SU-DHL-6 (cell line): ENCODE data around the gene U2AF2.

ENCODE experiments used
- EZH2phosphoT487 ChIP-seq: fragments of 200-600 bp; sonication (generic), shearing (Covaris generic); conservative IDR thresholded peaks from 2 replicates; pipeline ENCODE4 v1.6.1; 2018; ENCODE audit warnings: mild to moderate bottlenecking, antibody characterized with exemption, low read length, moderate library complexity, mixed read lengths
- TF ChIP-seq, protein P1 (sequence below): fragments of 200-600 bp; sonication (generic); IDR thresholded peaks from one replicate; pipeline ENCODE4 v1.5.1; 2017; ENCODE audit warnings: antibody characterized with exemption, mild to moderate bottlenecking, low read length, moderate library complexity; ENCODE audit not compliant: insufficient read depth, poor library complexity, severe bottlenecking

GRCh38 chr19:55671054-55671378, 16.2 kb downstream of the U2AF2 start:
- TF ChIP-seq EZH2phosphoT487 = no peak
- TF ChIP-seq, protein P1, sequence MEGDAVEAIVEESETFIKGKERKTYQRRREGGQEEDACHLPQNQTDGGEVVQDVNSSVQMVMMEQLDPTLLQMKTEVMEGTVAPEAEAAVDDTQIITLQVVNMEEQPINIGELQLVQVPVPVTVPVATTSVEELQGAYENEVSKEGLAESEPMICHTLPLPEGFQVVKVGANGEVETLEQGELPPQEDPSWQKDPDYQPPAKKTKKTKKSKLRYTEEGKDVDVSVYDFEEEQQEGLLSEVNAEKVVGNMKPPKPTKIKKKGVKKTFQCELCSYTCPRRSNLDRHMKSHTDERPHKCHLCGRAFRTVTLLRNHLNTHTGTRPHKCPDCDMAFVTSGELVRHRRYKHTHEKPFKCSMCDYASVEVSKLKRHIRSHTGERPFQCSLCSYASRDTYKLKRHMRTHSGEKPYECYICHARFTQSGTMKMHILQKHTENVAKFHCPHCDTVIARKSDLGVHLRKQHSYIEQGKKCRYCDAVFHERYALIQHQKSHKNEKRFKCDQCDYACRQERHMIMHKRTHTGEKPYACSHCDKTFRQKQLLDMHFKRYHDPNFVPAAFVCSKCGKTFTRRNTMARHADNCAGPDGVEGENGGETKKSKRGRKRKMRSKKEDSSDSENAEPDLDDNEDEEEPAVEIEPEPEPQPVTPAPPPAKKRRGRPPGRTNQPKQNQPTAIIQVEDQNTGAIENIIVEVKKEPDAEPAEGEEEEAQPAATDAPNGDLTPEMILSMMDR = no peak
